Osteoblast (primary cell): ENCODE results near the gene RAB40A. TPM values are rescaled to one million over a fixed set of nuclear protein-coding genes. Genes with fewer than 3 reads are reported as not detected.

Experiments used
- DNase-seq: peaks from one replicate; pipeline ENCODE4 v3.0.0; 2011; ENCODE audit warnings: low spot score, mixed read lengths; ENCODE audit not compliant: insufficient read length; ENCODE audit errors: missing footprints
- H2AFZ ChIP-seq: 2 replicates; pipeline ENCODE4 v1.6.0; 2011; ENCODE audit warnings: mild to moderate bottlenecking, low read length
- H3K27ac ChIP-seq: 2 replicates; pipeline ENCODE4 v1.5.1; 2011; ENCODE audit warnings: mild to moderate bottlenecking, low read depth, low read length, moderate library complexity
- H3K27me3 ChIP-seq: 2 replicates; pipeline ENCODE4 v1.6.0; 2012; ENCODE audit warnings: mild to moderate bottlenecking, control low read depth, inconsistent platforms, low read length, moderate library complexity; ENCODE audit not compliant: insufficient read depth
- H3K36me3 ChIP-seq: 2 replicates; pipeline ENCODE4 v1.5.1; 2011; ENCODE audit warnings: mild to moderate bottlenecking, low read length, control low read depth, moderate library complexity; ENCODE audit not compliant: insufficient read depth
- H3K4me1 ChIP-seq: 2 replicates; pipeline ENCODE4 v1.5.1; 2011; ENCODE audit warnings: mild to moderate bottlenecking, low read length, control low read depth, moderate library complexity; ENCODE audit not compliant: insufficient read depth
- H3K4me2 ChIP-seq: 2 replicates; pipeline ENCODE4 v1.6.0; 2011; ENCODE audit warnings: mild to moderate bottlenecking, low read length; ENCODE audit not compliant: insufficient read depth
- H3K4me3 ChIP-seq: fragments of 200-600 bp; sonication (generic); 3 replicates; pipeline ENCODE4 v1.5.1; 2012; ENCODE audit warnings: mild to moderate bottlenecking, low read length, inconsistent platforms; ENCODE audit not compliant: insufficient read depth
- H3K79me2 ChIP-seq: 2 replicates; pipeline ENCODE4 v1.6.0; 2012; ENCODE audit warnings: mild to moderate bottlenecking, low read length, control low read depth, inconsistent platforms; ENCODE audit not compliant: insufficient read depth
- H3K9me3 ChIP-seq: 2 replicates; pipeline ENCODE4 v1.5.1; 2011; ENCODE audit warnings: low read depth, low read length, control low read depth
- H4K20me1 ChIP-seq: 2 replicates; pipeline ENCODE4 v1.6.0; 2012; ENCODE audit warnings: mild to moderate bottlenecking, low read length, control low read depth; ENCODE audit not compliant: insufficient read depth
- total RNA-seq: library from RNA; depleted of rRNA; stranded (reverse); fragments of >200 nt; gene quantifications from 2 replicates; pipeline ENCODE4 v1.2.3, GENCODE V29; 2012
- TF ChIP-seq, protein P1 (sequence below): IDR thresholded peaks from 2 replicates; pipeline ENCODE4 v1.5.1; 2011; ENCODE audit warnings: mild to moderate bottlenecking, low read depth, low read length, moderate library complexity; ENCODE audit errors: extremely low read depth

The RAB40A gene, protein sequence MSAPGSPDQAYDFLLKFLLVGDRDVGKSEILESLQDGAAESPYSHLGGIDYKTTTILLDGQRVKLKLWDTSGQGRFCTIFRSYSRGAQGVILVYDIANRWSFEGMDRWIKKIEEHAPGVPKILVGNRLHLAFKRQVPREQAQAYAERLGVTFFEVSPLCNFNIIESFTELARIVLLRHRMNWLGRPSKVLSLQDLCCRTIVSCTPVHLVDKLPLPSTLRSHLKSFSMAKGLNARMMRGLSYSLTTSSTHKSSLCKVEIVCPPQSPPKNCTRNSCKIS
- under 0.01 and 0.29 TPM in 2 replicates for total RNA-seq

DNA sequence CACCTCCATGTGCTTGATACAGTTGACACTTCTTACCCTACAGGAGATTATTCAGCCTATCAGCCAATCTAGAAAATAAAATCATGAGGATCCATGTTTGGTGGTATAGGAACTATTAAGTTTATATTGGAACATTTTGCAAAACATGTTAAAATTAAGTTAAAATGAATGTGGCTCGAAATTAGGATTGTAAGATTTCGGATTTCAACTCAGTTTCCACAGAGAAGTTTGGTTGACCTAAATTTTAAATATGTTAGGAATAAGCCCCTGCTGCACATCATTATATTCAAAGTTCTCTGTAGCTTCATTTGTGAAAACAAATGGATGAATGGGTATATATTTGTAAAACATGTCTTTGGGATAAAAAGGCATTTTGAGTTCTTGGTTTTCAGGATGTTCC lies at the start of gene RAB40A:
Gene RAB40A (minus strand): TSS at position 101 of the 400 bp plus-strand sequence. CDS start 18,733 bp downstream, outside the sequence.
- peaks cover 16% of the 10 kb centered on the region for H3K4me1 ChIP-seq
- H3K9me3 ChIP-seq: no peaks in the 10 kb centered on the region
- TF ChIP-seq, protein P1, sequence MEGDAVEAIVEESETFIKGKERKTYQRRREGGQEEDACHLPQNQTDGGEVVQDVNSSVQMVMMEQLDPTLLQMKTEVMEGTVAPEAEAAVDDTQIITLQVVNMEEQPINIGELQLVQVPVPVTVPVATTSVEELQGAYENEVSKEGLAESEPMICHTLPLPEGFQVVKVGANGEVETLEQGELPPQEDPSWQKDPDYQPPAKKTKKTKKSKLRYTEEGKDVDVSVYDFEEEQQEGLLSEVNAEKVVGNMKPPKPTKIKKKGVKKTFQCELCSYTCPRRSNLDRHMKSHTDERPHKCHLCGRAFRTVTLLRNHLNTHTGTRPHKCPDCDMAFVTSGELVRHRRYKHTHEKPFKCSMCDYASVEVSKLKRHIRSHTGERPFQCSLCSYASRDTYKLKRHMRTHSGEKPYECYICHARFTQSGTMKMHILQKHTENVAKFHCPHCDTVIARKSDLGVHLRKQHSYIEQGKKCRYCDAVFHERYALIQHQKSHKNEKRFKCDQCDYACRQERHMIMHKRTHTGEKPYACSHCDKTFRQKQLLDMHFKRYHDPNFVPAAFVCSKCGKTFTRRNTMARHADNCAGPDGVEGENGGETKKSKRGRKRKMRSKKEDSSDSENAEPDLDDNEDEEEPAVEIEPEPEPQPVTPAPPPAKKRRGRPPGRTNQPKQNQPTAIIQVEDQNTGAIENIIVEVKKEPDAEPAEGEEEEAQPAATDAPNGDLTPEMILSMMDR: no peak
- H3K27ac ChIP-seq: peak within 1 kb of the TSS; percentile 29
- H3K4me3 ChIP-seq: no peak within 1 kb of the TSS
- no peaks in the 10 kb centered on the region for H3K79me2 ChIP-seq
- H3K36me3 ChIP-seq: no peaks in the 10 kb centered on the region
- no peaks in the 10 kb centered on the region for H4K20me1 ChIP-seq
- no peak within 1 kb of the TSS for H3K4me2 ChIP-seq
- peaks cover 4% of the 10 kb centered on the region for H3K27me3 ChIP-seq
- DNase-seq: no peak
- no peak within 1 kb of the TSS for H2AFZ ChIP-seq

DNA sequence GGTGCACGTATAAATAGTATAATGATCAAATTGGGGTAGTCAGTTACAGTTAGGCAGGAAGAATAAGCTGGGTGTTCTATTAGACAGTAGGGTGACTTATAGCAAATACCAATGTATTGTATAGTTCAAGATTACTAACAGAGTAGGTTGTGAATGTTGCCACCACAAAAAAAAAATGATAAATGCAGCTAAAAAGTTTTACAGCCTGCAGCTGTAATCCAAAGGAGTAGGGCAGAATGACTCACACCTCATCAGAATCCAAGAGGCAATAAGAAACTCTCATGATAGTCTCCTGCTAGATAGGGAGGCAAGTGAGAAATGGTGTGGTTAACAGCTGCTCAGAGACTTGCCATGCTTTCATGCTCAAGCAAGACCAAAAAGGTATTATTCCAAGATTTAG lies 46.5 kb upstream of the RAB40A start:
- Histone ChIP-seq H4K20me1 (no peaks in the 10 kb centered on the region), H3K9me3 (no peaks in the 10 kb centered on the region), H3K4me1 (peaks cover 4% of the 10 kb centered on the region), H3K4me2 (no peak overlapping the region), H3K27ac (no peak overlapping the region), H3K4me3 (no peak overlapping the region), H3K36me3 (no peaks in the 10 kb centered on the region), H3K79me2 (no peaks in the 10 kb centered on the region), H2AFZ (no peak overlapping the region), H3K27me3 (peaks cover 3% of the 10 kb centered on the region)
- peak; percentile 8 for DNase-seq
- TF ChIP-seq, protein P1: no peak

DNA sequence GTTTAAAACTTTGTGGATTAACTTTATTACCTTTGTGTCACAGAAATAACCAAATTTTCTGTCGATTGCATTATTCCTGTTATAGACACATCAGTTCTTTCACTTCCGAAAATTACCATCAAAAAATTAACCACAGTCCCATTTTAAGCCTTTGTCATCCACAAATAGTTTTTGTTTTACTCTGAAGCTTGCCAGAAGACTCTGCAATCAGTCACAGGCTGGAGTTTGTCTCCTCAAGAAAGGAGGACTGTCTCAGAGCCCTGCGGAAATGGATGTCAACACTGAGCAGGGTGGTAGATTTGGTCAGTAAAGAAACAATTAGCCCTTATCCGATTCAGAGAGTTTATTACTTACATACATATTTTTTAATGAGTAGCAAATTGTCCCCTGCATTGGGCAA lies 45.9 kb upstream of the RAB40A start:
- peaks cover 4% of the 10 kb centered on the region for H3K4me1 ChIP-seq
- H3K36me3 ChIP-seq: no peaks in the 10 kb centered on the region
- no peak overlapping the region for H3K27ac ChIP-seq
- H3K9me3 ChIP-seq: no peaks in the 10 kb centered on the region
- H3K27me3 ChIP-seq: peaks cover 3% of the 10 kb centered on the region
- no peaks in the 10 kb centered on the region for H3K79me2 ChIP-seq
- DNase-seq: no peak
- H2AFZ ChIP-seq: no peak overlapping the region
- no peaks in the 10 kb centered on the region for H4K20me1 ChIP-seq
- TF ChIP-seq, protein P1: no peak
- H3K4me3 ChIP-seq: no peak overlapping the region
- no peak overlapping the region for H3K4me2 ChIP-seq

DNA sequence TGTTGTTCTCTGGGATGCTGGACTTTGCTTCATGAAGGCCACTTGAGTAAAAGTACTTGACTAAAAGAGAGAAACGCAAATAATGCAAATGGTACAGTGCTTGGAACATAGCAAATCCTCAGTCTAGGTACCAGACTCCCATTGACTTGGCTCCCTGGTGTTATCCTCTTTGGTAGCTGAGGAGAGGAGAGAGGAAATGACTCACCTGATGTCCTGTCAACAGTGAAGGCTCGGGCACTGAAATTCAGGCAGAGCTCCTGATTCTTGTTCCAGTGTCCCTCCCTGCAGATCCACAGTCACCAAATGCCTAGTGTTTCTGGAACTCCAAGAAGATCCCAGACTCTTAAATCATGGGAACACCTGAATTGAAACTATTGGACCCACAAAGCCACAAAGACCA lies 43.5 kb upstream of the RAB40A start:
- no peaks in the 10 kb centered on the region for H3K79me2 ChIP-seq
- H4K20me1 ChIP-seq: no peaks in the 10 kb centered on the region
- no peaks in the 10 kb centered on the region for H3K36me3 ChIP-seq
- H2AFZ ChIP-seq: no peak overlapping the region
- H3K27me3 ChIP-seq: peaks cover 7% of the 10 kb centered on the region
- DNase-seq: no peak
- peaks cover 4% of the 10 kb centered on the region for H3K4me1 ChIP-seq
- no peak overlapping the region for H3K4me2 ChIP-seq
- no peak overlapping the region for H3K4me3 ChIP-seq
- H3K9me3 ChIP-seq: no peaks in the 10 kb centered on the region
- TF ChIP-seq, protein P1: no peak
- H3K27ac ChIP-seq: no peak overlapping the region
